Measurements from ENCODE around the gene FAM89B. TPM values are rescaled to one million over a fixed set of nuclear protein-coding genes. Genes with fewer than 3 reads are reported as not detected.
A peak's percentile ranks its signal among the peaks of the same experiment; 100 is the strongest.
"Not testable (repeated sequence)": the region's sequence is repeated elsewhere in the genome, so short reads cannot be mapped to it uniquely, and the experiment has no call there.

FAM89B gene
- total RNA-seq, 1 donor from 2014 or later, result 23.3 TPM

DNA sequence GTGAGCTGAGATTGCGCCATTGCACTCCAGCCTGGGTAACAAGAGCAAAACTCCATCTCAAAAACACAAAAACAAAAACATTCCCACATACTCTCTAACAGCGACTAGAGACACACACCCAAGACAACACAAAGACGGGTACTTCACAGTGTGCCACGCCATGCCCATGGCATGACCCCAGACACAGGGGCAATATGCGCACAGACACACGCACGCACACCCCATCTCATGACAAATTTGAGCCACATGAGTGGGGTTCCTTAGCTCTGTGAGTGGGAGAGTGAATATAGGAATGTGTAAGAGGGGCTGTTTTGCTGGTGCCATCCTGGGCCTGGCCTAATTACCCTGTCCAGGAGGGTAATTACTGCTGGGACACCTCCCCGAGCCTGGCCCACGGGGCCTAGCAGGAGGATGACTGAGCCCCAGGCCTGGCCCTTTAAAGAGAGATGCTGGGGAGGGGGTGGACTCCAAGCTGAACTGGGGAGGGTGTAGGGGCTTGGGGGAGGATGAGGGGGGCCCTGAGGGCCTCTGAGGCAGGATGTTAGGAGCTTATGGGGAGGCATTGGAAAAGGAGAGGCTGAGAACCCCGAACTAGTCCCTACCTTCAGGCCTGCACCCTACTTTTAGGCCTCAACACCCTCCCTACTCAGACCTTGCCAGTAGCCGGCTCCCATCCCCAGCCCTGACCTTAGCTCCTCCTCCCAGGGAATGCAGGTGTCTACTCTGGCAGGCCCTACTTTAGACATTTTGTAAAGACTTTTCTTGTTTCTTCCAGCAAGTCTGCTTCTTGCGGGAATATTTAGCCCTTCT lies 15.7 kb upstream of the FAM89B start:
- DNase-seq (ENCODE audit: low read depth, low spot score), result no peak

DNA sequence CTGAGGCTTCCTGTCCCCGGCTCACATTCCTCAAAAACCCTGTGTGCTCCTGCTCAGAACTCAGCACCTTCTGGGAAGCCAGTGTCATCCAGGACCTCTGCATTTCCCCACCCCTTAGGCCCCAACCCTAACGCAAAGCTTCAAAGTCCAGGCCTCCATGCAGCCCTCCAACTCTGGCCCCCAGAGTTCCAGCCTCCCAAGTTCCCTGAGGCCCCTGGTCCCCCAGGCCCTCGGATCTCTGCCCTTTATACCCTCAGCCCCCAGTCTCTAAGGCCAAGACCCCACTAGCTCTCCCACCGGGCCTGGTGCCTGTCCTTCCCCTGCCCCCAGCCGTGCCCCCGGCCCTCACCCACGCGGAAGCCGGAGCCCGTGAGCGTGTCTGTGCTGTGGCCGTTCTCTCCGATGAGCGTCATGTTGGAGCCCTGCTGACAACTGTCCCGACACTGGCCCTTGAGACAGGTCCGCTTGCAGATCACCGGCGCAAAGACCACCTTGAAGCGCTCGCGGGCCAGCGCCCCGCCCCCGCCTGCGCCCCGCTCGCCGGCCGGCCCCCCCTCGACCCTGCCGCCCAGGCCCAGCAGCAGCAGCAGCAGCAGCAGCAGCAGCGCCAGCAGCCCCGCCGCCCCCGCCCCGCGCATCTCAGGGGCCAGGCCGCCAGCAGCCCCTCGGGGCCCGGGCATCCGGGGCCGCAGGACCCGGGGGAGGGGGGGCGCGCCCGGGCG lies 14.9 kb upstream of the FAM89B start:
- DNase-seq (ENCODE audit: low read depth, low spot score), result no peak

DNA sequence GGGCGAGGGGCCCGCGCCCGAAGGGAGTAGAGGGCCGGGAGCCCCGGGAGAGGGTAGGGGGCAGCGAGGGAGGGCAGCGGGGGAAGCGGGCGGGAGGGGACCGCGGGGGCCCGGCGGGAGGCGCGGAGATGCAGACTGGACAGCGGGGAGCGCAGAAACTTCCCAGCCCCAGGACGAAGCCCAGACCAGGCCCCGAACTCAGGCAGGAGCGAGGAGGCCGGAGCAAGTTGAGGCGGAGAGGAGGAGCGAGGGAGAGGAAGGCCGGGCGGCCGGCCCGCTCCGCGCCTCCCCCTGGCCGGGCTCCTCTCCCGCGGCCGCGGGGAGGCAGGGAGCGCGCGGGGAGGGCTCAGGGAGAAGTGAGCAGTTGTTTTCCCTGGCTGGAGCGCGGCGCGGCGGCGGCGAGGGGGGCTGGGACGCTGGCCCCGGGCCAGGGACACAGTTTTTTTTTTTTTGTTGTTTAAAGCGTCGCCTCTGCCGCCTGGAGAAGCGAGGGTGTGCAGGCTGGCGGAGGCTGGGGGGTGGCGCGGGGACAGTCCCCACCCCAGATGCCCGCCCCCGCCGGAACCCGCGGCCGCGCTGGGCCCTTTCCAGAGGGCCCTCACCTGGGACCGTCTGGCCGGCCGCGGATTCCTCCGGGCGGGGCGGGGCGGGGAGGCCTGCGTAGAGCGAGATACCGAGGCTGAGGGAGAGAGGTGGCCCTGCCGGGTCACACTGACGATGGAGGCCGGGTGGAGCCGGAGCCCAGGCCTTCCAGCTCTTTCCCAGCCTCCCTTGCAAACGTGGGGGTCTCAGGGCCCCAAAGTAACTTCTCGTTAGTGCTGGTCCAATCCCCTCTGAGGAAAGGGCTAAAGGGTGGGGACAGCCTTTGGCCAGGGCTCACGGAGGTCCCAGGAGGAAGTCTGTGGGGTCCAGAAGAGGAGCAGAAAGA lies 14.1 kb upstream of the FAM89B start, which contains the start of gene LTBP3:
LTBP3 (minus strand) TSS at position 358 of the 928 bp plus-strand sequence. CDS start 400 bp downstream, outside the sequence.
- DNase-seq (ENCODE audit: low read depth, low spot score), result no peak

DNA sequence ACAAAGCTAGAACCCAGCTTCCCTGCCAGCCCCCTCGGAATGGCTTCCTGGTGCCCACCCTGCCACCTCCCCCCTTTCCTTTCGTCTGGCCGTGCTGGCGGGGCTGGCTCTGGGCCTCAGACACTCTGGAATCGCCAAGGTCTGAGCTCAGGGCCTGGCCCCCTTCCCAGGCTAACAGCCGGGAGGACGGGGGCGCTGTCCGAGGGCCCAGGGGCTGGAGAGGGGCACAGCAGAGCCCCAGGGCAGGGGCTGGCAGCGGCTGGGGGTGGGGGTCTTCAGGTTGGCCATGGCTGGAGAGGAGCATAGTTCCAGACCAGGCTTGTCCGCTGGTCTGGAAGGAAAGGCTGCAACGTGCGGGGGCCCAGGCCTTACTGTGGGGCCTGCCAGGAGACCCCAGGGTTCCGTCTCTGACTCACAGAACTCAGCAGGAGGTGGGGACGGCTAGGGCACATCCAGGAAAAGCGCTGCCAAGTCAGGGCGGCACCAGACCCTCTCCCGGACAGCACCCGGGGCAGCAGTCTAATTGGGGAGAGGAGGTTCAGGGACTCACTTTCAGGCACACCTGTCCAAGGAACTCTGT lies 13.3 kb upstream of the FAM89B start:
- DNase-seq (ENCODE audit: low read depth, low spot score), result no peak

DNA sequence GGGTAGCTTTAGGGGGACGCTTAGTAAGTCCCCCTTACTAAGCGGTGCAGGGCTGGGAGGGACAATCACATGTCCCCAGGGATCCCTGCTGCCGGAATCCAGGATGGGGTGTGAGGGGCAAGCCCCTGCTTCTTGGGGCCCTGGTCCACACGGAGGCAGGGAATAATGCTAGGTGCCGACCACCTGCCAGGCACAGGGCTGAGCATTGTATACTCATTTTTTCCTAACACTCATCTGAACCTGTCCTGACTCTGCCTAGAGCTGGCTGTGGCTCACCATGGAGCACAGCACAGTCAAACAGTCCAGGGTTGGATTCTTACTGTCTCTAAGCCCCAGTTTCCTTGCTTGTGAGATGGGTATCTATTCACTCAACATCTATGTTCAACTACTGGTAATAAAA lies 12.8 kb upstream of the FAM89B start:
- DNase-seq (ENCODE audit: low read depth, low spot score), result no peak

DNA sequence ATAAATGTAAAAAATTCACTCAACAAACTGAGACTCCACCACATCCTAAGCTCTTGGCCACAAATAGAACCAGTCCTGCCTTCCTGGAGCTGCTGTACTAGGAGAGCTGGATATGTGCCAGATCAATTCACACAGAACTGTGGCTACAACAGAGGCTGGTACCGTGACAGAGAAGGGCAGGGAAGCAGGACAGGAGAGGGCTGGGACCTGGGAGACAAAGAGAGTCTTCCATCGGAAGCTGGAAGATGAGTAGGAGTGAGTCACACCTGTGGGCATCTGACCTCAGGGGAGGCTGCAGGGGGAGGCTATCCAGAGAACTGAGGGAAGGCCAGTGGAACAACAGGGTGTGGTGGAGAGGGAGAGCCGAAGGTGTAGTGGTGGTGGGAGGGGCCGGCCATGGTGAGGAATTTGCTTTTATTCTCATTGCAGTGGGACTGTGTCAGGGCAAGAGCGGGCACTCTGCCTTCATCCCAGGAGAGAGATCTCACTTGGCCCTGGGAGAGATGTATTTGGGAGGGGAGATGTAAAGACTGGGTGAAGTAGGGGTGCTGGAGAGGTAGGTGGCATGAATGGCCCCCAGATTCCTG lies 12.3 kb upstream of the FAM89B start:
- no peak for DNase-seq (ENCODE audit: low read depth, low spot score)

DNA sequence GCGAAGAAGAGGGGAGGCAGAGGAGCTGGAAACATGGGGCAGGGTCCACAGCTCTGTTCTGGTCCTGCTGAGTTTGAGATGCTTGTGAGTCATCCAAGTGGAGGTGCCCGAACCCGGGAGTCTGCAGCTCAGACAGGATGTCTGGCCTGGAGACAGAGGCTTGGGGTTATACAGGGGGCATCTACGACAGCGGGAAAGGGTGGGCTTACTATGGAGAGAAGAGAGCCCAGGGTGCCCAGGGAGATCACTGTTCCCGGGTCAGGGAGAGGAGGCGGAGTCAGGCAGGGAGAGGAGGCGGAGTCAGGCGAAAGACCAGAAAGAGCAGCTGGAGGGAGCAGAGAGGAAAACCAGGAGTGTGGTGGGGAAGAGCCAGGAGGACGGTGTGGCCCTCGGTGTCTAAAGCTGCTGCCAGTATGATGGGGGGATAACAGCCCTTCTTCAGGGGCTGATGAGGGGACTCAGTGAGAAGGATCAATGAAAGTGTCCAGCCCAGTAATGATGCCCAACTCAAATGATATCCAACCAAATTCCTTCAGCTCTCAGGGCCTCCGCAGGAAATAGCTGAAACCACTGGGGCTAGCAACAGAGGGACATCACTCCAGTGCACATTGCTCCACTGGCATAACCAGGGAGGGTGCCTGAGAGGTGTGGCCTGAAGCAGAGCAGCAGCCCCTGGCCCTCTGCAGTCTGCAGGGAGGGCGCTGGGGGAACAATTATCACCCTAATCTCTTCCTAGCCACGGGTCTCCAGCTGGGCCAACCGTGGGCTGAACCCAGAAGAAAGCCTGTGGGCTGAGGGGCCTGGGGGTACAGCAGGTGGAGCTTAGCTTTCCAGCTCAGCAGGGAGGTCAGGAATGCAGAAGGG lies 11.6 kb upstream of the FAM89B start:
- no peak for DNase-seq (ENCODE audit: low read depth, low spot score)

DNA sequence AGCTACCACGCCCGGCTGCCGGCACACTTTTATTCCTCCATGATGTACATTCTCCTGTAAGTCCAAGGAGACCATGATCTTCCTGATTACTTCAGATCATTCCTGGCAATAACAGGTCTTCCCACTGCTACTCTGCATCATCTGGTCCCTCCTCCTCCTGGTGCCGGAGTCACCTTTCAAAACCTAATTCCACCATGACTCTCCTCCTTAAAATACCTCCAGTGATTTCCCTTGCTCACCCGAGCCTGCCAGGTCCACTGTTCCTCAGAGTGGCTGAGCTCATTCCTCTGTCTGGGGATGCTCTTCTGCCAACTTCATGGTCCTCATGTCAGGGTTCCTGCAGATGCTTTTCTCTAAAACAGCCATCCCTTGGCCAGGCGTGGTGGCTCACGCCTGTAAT lies 10.3 kb upstream of the FAM89B start:
- DNase-seq (ENCODE audit: low read depth, low spot score), result no peak

DNA sequence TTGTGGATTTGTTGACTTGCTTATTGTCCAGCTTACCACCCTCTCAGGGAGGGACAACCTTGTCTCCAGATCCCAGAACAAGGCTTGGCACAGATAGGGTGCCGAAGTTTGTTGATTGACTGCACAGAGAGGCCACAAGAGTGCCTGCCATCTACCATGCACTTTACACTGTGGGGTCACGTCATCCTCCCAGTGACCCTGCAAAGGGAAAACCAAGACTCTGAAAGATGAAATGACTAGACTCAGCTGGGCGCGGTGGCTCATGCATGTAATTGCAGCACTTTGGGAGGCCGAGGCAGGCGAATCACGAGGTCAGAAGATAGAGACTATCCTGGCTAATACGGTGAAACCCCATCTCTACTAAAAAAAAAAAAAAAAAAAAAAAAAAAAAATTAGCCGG lies 9.6 kb upstream of the FAM89B start:
- DNase-seq (ENCODE audit: low read depth, low spot score), result no peak

DNA sequence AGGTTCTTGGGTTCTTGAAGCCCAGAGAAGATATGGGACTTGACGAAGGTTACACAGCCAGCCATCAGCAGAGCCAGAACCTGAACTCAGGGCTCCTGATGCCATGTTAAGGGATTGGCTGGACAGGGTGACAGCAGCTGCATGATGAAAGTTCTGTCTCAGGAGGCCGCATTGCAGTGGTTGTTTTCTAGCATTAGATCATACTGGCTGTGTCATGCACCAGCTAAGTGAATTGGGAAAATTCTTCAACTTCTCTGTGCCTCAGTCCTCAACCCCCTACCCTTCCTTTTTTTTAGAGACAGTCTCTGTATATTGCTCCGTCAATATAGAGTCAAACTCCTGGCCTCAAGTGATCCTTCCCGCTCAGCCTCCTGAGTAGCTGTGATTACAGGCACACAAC lies 8.7 kb upstream of the FAM89B start:
- no peak for DNase-seq (ENCODE audit: low read depth, low spot score)

DNA sequence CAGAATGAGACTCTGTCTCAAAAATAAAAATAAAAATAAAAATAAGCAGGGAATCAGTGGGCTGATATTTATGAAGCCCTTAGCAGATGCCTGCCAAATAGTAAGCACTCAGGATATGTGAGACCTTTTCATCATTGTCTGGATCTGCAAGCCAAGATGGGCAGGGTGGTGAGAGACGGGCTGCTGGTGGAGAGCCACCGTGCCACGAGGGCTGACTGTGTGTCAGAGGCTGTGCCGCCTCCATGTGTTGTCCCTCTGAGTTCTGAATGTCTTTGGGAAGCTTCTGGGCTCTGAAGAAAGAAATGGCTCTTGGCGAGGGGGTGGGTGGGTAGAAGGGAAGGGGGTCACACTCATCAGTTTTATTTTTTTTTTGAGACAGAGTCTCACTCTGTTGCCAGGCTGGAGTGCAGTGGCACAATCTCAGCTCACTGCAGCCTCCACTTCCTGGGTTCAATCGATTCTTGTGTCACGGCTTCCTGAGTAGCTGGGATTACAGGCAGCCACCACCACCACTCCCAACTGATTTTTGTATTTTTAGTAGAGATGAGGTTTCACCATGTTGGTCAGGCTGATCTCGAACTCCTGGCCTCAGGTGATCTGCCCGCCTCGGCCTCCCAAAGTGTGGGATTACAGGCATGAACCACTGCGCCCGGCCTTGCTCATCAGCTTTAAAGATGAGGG lies 7.3 kb upstream of the FAM89B start:
- DNase-seq (ENCODE audit: low read depth, low spot score), result not testable (repeated sequence)

DNA sequence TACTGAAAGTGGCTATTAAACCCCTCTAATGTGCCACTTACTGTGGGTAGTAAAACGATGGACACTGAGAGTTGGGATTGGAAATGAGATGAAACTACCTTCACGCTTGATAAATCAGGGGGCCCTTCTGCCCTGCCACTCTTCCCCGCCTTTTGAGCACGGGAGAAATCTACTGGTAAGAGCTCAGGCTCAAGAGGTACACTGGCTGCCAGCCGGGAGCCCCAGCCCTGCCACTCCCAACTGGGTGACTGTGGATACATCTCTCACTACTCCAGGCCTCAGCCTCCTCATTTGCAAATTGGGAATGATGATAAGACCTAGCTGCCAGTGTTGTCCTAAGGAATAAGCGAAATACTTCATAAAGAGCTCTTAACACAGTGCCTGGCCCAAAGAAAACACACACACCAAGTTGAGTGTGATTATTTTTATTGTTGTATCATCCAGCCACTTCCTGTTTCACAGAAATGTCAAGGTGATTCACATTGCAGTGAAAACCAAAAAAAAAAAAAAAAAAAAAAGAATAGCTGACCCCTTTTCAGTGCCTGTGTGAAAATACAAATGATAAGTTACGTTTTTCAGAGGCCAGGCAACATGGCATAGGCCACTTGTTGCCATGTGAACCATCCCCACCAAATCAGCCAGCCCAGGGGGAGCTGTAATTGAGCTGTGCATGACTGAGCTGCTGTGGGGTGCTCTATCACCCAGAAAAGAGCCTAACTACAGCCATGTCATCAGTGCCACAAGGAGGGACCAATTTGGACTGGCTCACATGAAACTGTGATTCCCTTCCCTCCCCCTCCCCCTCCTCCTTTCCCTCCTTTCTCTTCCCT lies 6.5 kb upstream of the FAM89B start:
- no peak for DNase-seq (ENCODE audit: low read depth, low spot score)

DNA sequence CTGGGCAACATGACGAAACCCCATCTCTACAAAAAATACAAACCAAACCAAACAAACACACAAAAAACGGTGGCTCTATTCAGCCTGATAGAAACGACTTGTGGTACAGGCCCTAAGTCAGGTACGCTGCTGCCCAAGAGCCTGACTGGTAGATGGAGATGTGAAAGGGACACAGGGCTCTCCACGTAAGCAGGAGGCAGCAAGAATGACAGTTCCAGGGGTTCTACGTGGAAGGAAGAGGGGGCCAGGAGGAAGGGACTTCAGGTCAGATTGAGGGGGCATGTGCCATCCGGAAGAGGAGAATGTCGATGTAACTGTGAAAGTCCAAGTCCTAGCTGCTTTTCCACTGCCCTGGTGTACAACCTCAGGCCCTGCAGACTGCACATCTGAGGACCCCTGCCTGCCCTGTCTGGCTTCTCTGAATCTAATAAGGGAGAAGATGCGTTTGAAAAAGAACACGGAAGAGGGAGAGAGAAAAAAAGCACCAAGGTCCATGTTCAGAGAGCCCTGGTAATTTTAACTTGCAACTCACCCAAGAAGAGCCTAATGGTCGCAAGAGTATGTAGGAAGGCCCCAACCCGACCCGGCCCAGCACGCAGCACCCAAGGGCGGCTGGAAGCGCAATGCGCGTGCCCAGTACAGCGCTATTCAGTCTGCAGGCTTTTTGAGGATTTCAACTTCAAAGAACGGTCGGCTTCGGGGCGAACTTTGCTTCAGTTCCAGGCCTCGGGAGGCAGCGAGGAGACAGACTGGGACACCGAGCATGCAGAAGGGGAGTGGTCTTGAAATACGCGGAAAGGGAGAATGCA lies 3.0 kb upstream of the FAM89B start:
- DNase-seq (ENCODE audit: low read depth, low spot score), result no peak

DNA sequence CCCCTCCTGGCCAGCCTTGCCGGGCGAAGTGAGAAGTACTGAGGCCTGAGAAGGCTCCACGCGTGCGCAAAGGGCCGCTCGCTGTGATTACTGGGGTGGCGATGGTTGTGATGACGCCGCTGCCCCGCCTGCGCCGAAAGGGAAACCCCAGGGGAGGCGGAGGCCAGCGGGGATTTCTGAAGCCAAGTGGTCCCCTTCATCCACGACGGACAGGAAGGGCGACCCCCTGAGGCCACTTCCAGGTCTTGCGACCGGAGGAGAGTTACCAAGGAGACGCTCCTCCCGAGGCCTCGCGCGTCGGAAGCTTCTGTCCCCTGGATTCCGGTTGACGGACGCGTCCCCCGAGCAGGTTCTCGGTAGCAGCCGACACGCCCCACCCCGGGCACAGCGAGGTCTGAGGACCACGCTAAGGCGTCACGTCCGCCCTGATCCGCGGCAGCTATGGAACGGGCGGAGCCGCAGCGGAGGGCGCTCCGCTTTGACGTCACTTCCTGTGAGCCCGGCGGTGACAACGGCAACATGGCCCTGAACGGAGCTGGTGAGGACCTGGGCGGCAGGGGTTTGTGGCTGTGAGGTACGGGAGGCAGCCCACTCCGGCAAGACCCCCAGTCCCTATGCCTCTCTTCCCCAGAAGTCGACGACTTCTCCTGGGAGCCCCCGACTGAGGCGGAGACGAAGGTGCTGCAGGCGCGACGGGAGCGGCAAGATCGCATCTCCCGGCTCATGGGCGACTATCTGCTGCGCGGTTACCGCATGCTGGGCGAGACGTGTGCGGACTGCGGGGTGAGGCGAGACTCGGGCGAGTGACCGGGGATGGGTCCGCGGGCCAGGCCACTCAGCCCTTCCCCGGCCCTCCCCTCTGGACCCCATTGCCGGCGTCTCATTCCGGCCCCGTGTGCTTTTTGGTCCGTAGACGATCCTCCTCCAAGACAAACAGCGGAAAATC lies 2.1 kb upstream of the FAM89B start, which contains the start of gene ZNRD2:
ZNRD2 (plus strand) TSS at position 505 of the 946 bp plus-strand sequence; CDS start at position 520, 15 bp downstream.
- DNase-seq (ENCODE audit: low read depth, low spot score), result peak; percentile 95

DNA sequence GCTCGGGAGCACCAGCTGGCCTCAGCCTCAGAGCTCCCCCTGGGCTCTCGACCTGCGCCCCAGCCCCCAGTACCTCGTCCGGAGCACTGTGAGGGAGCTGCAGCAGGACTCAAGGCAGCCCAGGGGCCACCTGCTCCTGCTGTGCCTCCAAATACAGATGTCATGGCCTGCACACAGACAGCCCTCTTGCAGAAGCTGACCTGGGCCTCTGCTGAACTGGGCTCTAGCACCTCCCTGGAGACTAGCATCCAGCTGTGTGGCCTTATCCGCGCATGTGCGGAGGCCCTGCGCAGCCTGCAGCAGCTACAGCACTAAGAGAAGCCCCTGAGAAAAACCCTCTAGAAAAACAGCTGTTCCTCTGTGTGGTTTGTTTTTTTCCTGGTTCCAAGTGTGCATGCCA lies 918 bp upstream of the FAM89B start:
- DNase-seq (ENCODE audit: low read depth, low spot score), result no peak

DNA sequence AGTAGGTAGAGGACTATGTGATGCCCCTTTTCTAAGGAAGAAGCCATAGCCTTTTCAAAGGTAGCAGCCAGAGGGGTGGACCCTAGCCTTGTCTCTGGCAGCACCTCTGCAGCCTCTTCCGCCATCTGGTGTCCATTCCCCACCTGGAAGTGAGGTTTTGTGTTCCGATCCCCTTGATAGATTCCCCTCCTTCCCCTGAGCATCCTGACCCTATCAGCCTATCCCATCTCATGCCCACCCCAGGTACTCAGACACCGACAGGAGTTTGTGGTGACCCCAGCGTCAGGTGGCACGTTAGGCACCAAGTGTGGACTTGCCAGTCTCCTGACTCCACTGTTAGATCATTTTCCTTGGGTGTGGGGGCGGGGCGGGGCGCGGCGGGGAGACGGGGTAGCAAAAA lies 398 bp upstream of the FAM89B start:
- DNase-seq (ENCODE audit: low read depth, low spot score), result no peak

Data from pulmonary artery endothelial cell (primary cell).